Ascending aorta (tissue), 2 donors: ENCODE measurements around the gene OSBPL6. TPM values are rescaled to one million over a fixed set of nuclear protein-coding genes. Genes with fewer than 3 reads are reported as not detected.
"Not testable (repeated sequence)": the region's sequence is repeated elsewhere in the genome, so short reads cannot be mapped to it uniquely, and the experiment has no call there.

Experiments used
- DNase-seq, 2 donors: peaks; one replicate each; pipeline ENCODE4 v3.0.0-alpha.2; 2019; ENCODE audit warnings: low spot score in 2 of 2
- H3K27ac ChIP-seq, 2 donors: fragments of 200-600 bp; sonication (generic); one replicate each; pipeline ENCODE4 v1.5.1; 2016 to 2017; ENCODE audit warnings: mild to moderate bottlenecking in 1 of 2
- H3K27me3 ChIP-seq: fragments of 200-600 bp; sonication (generic); one replicate; pipeline ENCODE4 v1.5.1; 2017
- H3K36me3 ChIP-seq, 2 donors: fragments of 200-600 bp; sonication (generic); one replicate each; pipeline ENCODE4 v1.5.1; 2016
- H3K4me1 ChIP-seq, 2 donors: fragments of 200-600 bp; sonication (generic); one replicate each; pipeline ENCODE4 v1.5.1; 2016 to 2017; ENCODE audit warnings: mild to moderate bottlenecking in 1 of 2
- H3K4me3 ChIP-seq, 2 donors: fragments of 200-600 bp; sonication (generic); one replicate each; pipeline ENCODE4 v1.5.1; 2016 to 2017; ENCODE audit warnings: mild to moderate bottlenecking in 1 of 2
- H3K9me3 ChIP-seq, 2 donors: fragments of 200-600 bp; sonication (generic); one replicate each; pipeline ENCODE4 v1.5.1; 2016
- intact Hi-C: fragments of 100-400 bp; cut with DNase I; formaldehyde crosslinking; loops from one replicate; pipeline ENCODE4 v1.15.1; 2023
- total RNA-seq: library from RNA; depleted of rRNA; stranded (reverse); fragments of >200 nt; gene quantifications from one replicate; pipeline ENCODE4 v1.1.0, GENCODE V29; 2016
- TF ChIP-seq, protein P1 (sequence below), 3 experiments: fragments of 200-600 bp in 2 of 3; fragments of 450-650 bp in 1 of 3; sonication (generic) in 2 of 3; IDR thresholded peaks; one replicate each; pipeline ENCODE4 v1.5.1; 2016 to 2019; ENCODE audit warnings: antibody characterized with exemption in 3 of 3, mild to moderate bottlenecking in 1 of 3, moderate library complexity in 1 of 3

OSBPL6 gene
- total RNA-seq, 1 donor from 2014 or later = 1.4 TPM

DNA sequence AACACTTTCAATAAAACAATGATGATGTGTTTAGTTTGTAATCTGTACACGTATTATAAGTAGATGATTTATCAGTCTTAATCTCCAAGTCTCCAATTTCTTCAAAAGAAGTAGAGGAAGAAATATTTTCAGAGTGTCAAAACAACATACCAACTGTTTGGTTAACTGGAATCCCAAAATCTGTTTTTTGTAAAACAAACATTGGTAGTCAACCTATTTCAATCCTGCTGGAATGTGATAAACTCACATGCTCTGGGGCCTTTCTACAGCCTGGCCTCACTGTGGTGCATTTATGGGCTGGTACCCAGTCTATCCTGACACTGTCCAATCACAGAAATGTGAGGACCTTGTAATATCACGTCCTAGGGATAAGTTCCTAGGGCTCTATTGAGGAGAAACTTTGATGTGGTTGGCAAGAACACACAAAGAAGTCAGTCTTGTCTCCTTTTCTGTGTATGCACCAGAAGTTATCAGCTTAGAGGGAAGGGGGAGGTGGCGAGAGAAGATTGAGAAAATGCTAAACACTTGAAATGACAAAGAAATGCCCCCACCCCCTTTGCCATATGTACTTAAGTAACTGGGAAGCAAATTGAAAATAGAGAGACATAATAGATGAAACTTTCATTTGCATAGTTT, 209.5 kb downstream of the OSBPL6 start:
- TF ChIP-seq, protein P1, sequence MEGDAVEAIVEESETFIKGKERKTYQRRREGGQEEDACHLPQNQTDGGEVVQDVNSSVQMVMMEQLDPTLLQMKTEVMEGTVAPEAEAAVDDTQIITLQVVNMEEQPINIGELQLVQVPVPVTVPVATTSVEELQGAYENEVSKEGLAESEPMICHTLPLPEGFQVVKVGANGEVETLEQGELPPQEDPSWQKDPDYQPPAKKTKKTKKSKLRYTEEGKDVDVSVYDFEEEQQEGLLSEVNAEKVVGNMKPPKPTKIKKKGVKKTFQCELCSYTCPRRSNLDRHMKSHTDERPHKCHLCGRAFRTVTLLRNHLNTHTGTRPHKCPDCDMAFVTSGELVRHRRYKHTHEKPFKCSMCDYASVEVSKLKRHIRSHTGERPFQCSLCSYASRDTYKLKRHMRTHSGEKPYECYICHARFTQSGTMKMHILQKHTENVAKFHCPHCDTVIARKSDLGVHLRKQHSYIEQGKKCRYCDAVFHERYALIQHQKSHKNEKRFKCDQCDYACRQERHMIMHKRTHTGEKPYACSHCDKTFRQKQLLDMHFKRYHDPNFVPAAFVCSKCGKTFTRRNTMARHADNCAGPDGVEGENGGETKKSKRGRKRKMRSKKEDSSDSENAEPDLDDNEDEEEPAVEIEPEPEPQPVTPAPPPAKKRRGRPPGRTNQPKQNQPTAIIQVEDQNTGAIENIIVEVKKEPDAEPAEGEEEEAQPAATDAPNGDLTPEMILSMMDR (IDR thresholded peaks at IDR 0.05) = no peak
- Histone ChIP-seq H3K4me3 (no peak overlapping the region), H3K36me3 (no peaks in the 10 kb centered on the region), H3K4me1 (no peaks in the 10 kb centered on the region), H3K27ac (no peak overlapping the region), H3K9me3 (no peaks in the 10 kb centered on the region), H3K27me3 (no peaks in the 10 kb centered on the region)
- intact Hi-C loops = no loop called here
- no peak for DNase-seq

- no peak for DNase-seq
- Histone ChIP-seq H3K27ac (no peak overlapping the region), H3K36me3 (no peaks in the 10 kb centered on the region), H3K9me3 (no peaks in the 10 kb centered on the region), H3K27me3 (no peaks in the 10 kb centered on the region), H3K4me3 (no peak overlapping the region), H3K4me1 (no peaks in the 10 kb centered on the region)
- TF ChIP-seq, protein P1 (IDR thresholded peaks at IDR 0.05) = no peak
- intact Hi-C loops = no loop called here
These were observed 210.1 kb downstream of the OSBPL6 start for GRCh38 chr2:178404368-178404767.

DNA sequence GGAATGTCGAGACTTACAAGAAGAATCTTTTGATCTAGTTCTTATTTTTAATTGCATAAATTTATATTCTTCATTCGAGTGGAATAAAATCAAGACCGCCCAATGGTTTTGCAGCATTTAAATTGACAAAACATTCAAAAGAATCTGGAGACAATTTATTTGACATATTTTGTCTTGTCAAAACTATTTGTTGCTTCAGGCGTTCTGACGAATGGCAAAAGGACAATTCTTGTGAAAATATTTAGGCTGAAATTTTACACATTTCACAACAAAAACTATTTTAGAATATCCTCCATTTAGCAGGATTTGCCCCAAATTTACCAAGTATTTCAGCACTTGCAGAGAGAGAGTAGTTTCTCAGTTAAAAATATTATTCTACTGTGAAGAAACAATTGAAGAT, 214.9 kb downstream of the OSBPL6 start:
- TF ChIP-seq, protein P1 (IDR thresholded peaks at IDR 0.05) = no peak
- no peaks in the 10 kb centered on the region for H3K9me3 ChIP-seq
- H3K4me3 ChIP-seq = no peak overlapping the region
- H3K27ac ChIP-seq = no peak overlapping the region
- H3K27me3 ChIP-seq = no peaks in the 10 kb centered on the region
- no peak for DNase-seq
- H3K36me3 ChIP-seq = no peaks in the 10 kb centered on the region
- intact Hi-C loops = no loop called here
- no peaks in the 10 kb centered on the region for H3K4me1 ChIP-seq

DNA sequence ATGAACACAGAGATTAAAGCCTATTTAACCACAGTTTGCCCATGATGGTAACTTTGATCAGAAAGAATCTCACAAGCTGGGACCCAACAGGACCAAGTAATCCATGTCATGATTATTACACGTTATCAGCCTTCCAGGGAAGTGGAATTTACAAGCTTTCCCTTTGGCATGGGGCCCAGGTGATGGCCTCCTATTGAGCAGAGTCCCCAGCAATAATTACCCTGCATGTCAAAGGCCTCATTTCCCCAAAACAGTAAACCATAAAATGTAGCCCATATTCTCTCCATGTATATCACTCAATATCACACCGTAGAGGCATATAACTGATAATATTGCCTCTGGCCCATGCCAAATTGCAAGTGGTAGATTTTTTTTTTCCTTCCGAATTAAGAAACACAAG, 217.7 kb downstream of the OSBPL6 start:
- intact Hi-C loops = loop anchor here (5.0 kb wide), 2 partner anchors 280 to 300 kb away; partner anchors contain the start of gene RBM45

DNA sequence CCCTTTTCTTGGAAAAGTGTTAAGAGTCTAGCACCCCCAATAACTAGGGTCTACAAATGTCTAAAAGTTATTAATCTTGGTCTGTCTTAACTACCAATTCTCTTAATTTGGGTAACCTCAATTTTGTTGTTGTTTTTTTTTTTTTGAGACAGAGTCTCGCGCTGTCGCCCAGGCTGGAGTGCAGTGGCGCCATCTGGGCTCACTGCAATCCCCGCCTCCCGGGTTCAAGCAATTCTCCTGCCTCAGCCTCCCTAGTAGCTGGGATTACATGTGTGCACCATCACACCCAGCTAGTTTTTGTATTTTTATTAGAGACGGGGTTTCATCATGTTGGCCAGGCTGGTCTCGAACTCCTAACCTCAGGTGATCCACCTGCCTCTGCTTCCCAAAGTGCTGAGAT, 218.1 kb downstream of the OSBPL6 start:
- not testable (repeated sequence) for H3K9me3 ChIP-seq, H3K27me3 ChIP-seq, H3K4me3 ChIP-seq, H3K36me3 ChIP-seq, H3K4me1 ChIP-seq, H3K27ac ChIP-seq, DNase-seq
- intact Hi-C loops = loop anchor here (5.0 kb wide), 2 partner anchors 280 to 300 kb away; partner anchors contain the start of gene RBM45

More for the DNA sequence above, 217.7 kb downstream of the OSBPL6 start:
- TF ChIP-seq, protein P1 (IDR thresholded peaks at IDR 0.05) = no peak
- H3K27me3 ChIP-seq = no peaks in the 10 kb centered on the region
- H3K4me3 ChIP-seq = no peak overlapping the region
- H3K36me3 ChIP-seq = no peaks in the 10 kb centered on the region
- DNase-seq = no peak
- no peaks in the 10 kb centered on the region for H3K4me1 ChIP-seq
- no peak overlapping the region for H3K27ac ChIP-seq
- H3K9me3 ChIP-seq = no peaks in the 10 kb centered on the region

- intact Hi-C loops = loop anchor here (1.0 to 5.0 kb wide), 6 partner anchors 16 to 301 kb away; partner anchors contain the start of genes OSBPL6, PJVK, PLEKHA3 and PRKRA
These were observed 219.4 kb downstream of the OSBPL6 start for GRCh38 chr2:178413472-178414265.

More at GRCh38 chr2:178413472-178414265, 219.4 kb downstream of the OSBPL6 start:
- Histone ChIP-seq H3K4me3 (peak overlapping the region; percentile 79), H3K27ac (peak overlapping the region; percentile 96 to 97), H3K9me3 (no peaks in the 10 kb centered on the region), H3K4me1 (no peaks in the 10 kb centered on the region), H3K27me3 (no peaks in the 10 kb centered on the region), H3K36me3 (no peaks in the 10 kb centered on the region)
- TF ChIP-seq, protein P1 (IDR thresholded peaks at IDR 0.05) = no peak
- peak; percentile 31 to 89 for DNase-seq
